Panc1 (cell line): ENCODE data around the gene SHC1.

ENCODE experiments used
- CTCF ChIP-seq: fragments of 450-650 bp; IDR thresholded peaks from 2 replicates; pipeline ENCODE4 v1.5.1; 2017; ENCODE audit warnings: mild to moderate bottlenecking
- POLR2AphosphoS5 ChIP-seq: IDR thresholded peaks from 2 replicates; pipeline ENCODE4 v1.6.1; 2012; ENCODE audit warnings: mild to moderate bottlenecking, low read depth, low read length, moderate library complexity
- REST ChIP-seq, 2 experiments: IDR thresholded peaks; 2 replicates each; pipeline ENCODE4 v1.6.1; 2011 to 2012; ENCODE audit warnings: low read depth in 2 of 2, control low read depth in 1 of 2, low read length in 1 of 2, mild to moderate bottlenecking in 1 of 2, moderate library complexity in 1 of 2; ENCODE audit not compliant: insufficient read depth in 1 of 2
- SIN3A ChIP-seq: IDR thresholded peaks from 2 replicates; pipeline ENCODE4 v1.6.1; 2012; ENCODE audit warnings: low read depth, mild to moderate bottlenecking, low read length, moderate library complexity, borderline replicate concordance; ENCODE audit not compliant: insufficient read depth
- TCF7L2 ChIP-seq: IDR thresholded peaks from 2 replicates; pipeline ENCODE4 v1.6.1; 2011; ENCODE audit warnings: mild to moderate bottlenecking, low read depth, low read length, inconsistent platforms

- TF ChIP-seq CTCF (no peak), REST (IDR thresholded peaks at IDR 0.05; ENCODE audit: insufficient read depth in 1 of 2, low read depth in 2 of 2, low read length in 1 of 2) (no peak), POLR2AphosphoS5 (peak; percentile 79; the same call in 1 of the 2 replicates), SIN3A (peak; percentile 76), TCF7L2 (peak; percentile 100)
Measured at GRCh38 chr1:154974102-154974807, 3.7 kb upstream of the SHC1 start, which contains the start of gene CKS1B.
